GM18870 (cell line): ENCODE results near the gene EFHC2.

ENCODE experiments used
- ATAC-seq: cut with Tn5 transposase; IDR thresholded peaks from one replicate; pipeline ENCODE4 v1.9.1; 2021; ENCODE audit warnings: moderate library complexity; ENCODE audit not compliant: unreplicated experiment

Gene EFHC2

DNA sequence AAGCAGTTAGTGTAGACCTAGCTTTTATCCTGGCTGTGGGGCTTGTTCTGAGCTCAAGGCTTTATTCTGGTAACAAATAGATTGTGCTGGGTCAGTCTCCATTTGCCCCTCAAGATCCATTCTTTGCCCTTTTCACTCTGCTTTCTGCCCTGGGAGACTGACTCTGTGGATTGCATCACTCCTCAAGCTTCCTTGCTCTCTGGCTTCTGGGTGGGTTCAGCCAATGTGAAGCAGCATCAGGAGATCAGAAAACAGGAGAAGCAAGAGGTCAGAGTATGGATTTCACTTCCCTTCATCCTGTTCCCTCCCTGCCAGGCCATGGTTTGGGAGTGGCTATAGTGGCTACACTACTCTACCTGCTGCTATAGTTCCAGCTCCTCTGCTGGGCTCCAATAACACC lies 186.2 kb downstream of the EFHC2 start:
- ATAC-seq = no peak

GRCh38 chrX:44156726-44157125 lies 186.7 kb downstream of the EFHC2 start:
- ATAC-seq = no peak

GRCh38 chrX:44155126-44155525 lies 188.3 kb downstream of the EFHC2 start:
- no peak for ATAC-seq

- no peak for ATAC-seq
Observed at GRCh38 chrX:44152852-44153251, 190.6 kb downstream of the EFHC2 start.

DNA sequence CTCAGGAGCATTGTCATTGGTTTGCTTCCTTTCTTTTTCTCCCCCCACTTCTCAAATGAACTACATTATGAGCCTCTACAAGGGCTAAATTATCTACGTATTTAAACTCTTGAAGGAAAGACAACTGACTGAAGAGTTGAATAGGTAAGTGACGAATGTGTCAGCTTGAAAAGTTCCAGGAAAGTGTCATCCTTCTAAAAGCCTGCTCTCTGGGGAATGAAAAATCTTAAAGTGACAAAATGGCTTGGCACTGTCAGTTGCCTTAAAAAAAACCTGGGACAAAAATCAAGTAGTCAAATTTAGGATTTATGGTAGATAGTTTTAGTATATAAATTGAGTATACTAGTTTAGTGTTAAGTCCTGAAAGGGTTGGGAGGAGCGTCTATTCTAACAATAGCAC lies 196.3 kb downstream of the EFHC2 start:
- no peak for ATAC-seq

DNA sequence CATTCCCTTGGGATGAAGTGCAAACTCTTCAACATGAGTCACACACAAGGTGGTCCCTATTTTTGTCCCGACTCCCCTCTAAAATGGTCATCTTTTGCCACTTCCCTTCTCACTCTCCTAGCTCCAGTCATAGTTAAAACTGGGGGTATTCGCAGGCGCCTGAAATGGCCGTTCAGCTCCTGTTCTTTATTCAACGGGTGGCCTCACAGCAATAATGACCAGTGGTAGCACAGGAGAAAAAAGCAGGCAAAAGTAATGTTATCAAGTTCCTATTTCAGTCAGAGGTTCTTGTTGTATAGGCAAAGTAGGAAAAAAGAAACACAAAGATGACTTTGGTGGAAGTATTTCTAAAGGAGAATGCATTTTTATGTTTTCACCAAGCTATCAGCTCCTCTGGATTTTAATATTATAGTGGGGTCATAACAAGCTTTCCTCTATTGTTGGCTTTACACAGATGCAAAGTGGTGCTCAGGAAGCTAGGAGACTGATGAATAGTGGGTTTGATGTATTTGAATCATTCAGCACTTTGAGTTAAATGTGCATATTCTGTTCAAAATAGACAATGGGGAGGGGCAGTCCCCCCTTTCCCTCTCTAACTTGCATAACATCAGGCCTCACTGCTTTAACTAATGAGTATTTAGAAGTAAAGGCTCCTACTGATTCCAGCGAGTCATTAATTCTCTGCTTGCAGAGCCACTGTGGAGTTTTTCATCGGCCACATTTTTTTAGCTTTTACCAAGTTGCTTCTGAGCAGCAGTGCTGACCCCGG lies 199.1 kb downstream of the EFHC2 start:
- ATAC-seq = no peak

- no peak for ATAC-seq
Observed at GRCh38 chrX:44143061-44143602, 200.3 kb downstream of the EFHC2 start.

DNA sequence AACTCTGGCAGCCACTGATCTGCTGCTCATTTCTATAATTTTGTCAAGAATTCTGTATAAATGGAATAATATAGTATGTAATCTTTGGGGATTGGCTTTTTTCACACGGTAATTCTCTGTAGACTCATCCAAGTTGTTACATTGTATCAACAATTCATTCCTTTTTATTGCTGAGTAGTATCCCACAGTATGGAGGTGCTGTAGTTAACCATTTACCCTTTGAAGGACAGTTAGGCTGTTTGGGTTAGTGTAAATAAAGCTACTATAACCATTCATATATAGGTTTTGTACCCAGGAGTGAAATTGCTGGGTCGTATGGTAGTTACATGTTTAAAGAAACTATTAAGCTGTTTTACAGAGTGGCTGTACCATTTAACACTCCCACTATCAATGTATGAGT lies 213.3 kb downstream of the EFHC2 start:
- ATAC-seq = no peak

- ATAC-seq = no peak
Observed at GRCh38 chrX:44113337-44113736, 230.1 kb downstream of the EFHC2 start.

DNA sequence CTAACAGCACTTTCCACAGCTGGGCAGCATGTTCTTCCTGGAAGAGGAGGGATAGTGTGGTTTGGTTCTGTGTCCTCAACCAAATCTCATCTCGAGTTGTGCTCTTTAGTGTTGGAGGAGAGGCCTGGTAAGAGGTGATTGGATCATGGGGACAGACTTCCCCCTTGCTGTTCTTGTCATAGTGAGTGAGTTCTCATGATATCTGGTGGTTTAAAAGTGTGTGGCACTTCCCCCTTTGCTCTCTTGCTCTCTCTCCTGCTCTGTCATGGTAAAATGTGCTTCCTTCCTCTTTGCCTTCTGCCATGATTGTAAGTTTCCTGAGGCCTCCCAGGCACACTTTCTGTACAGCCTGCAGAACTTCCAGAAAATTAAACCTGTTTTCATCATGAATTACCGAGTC lies 236.6 kb downstream of the EFHC2 start:
- ATAC-seq = no peak

- no peak for ATAC-seq
Observed at GRCh38 chrX:44105228-44105913, 238.1 kb downstream of the EFHC2 start.

DNA sequence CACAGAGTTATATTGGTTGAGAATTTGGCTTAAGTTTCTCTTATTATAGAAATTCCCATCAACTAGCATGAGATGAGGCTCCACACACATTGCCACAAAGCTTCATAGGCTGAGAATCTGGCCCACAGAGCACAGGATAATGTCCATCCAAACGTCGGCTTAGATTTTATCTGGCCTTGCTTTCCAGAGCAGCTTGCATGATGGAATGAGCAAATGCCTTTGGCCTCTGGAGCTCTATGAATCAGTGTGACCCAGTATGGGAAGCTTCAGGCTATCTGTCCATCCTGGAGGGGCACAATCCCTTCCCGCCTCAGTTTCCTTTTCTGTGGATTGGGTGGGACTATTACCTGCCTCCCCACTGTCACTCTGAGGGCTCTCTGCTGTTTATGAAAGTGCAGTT lies 238.8 kb downstream of the EFHC2 start:
- ATAC-seq = no peak

- ATAC-seq = no peak
Observed at GRCh38 chrX:44101281-44101680, 242.2 kb downstream of the EFHC2 start.

- no peak for ATAC-seq
Observed at GRCh38 chrX:44099366-44099765, 244.1 kb downstream of the EFHC2 start.
